ENCODE measurements around the gene PTCH1.

DNA sequence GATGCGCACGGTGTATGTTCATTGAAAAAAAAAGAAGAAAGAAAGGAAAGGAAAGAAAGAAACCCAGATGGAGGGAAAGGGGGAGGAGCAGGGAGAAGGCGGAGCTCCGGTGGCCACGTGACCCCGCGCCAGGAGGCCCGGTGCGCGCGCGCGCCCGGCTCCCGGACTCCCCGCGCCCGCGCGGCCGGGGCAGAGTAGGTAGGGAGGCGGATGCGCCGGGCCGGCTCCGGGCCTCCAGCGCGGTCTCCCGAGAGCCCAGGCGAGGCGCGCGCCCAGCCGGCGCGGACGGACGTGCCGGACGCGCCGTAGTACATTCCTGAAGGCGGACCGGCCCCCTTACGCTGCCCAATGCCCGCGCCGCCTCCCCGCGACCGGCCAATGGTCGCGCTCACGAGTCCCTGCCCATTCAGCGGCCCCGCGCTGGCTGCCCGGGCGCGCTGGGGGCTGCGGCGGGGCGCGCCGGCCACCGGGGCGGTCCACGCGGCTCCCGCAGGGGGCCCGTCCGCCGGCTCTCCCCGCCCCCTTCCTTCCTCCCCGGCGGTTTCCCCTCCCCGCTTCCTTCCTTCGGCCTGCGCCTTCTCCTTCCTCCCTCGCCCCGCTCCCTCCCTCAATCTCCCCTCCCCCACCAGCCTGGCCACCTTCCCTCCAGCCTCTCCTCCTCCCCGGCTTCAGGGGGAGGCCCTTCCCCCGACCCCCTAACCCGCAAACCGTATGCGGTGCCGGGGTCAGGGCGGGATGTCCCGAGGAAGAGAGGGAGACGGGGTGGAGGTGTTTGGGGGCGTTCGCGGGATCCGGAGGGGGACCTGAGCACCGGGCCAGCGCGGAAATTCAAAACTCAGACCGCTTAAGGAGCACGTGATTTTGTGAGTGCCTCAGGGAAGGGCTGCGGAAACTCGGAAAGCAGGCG lies 5.8 kb downstream of the PTCH1 start:
- TF ChIP-seq, protein P1, sequence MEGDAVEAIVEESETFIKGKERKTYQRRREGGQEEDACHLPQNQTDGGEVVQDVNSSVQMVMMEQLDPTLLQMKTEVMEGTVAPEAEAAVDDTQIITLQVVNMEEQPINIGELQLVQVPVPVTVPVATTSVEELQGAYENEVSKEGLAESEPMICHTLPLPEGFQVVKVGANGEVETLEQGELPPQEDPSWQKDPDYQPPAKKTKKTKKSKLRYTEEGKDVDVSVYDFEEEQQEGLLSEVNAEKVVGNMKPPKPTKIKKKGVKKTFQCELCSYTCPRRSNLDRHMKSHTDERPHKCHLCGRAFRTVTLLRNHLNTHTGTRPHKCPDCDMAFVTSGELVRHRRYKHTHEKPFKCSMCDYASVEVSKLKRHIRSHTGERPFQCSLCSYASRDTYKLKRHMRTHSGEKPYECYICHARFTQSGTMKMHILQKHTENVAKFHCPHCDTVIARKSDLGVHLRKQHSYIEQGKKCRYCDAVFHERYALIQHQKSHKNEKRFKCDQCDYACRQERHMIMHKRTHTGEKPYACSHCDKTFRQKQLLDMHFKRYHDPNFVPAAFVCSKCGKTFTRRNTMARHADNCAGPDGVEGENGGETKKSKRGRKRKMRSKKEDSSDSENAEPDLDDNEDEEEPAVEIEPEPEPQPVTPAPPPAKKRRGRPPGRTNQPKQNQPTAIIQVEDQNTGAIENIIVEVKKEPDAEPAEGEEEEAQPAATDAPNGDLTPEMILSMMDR (IDR thresholded peaks at IDR 0.05; ENCODE audit: borderline replicate concordance, extremely low read depth, low read length, poor library complexity, severe bottlenecking), result no peak
- TF ChIP-seq EZH2 (IDR thresholded peaks at IDR 0.05; ENCODE audit: borderline replicate concordance, low read depth, low read length, severe bottlenecking), result no peak
